Right lobe of liver (tissue), 6 donors: ENCODE measurements around the gene MCOLN3. TPM values are rescaled to one million over a fixed set of nuclear protein-coding genes. Genes with fewer than 3 reads are reported as not detected.
A peak's percentile ranks its signal among the peaks of the same experiment; 100 is the strongest.

Source experiments
- ATAC-seq, 4 donors: fragments of 200-7000 bp; cut with Tn5 transposase; one replicate each; pipeline ENCODE4 v1.9.1; 2020; ENCODE audit warnings: mild to moderate bottlenecking in 4 of 4, moderate library complexity in 4 of 4
- DNase-seq, 3 donors: peaks; one replicate each; pipeline ENCODE4 v3.0.0-alpha.2; 2020
- H3K27ac ChIP-seq, 3 donors: fragments of 200-600 bp; one replicate each; pipeline ENCODE4 v1.8.0; 2022
- H3K27me3 ChIP-seq, 2 donors: fragments of 200-600 bp; one replicate each; pipeline ENCODE4 v1.8.0; 2022
- H3K36me3 ChIP-seq, 4 donors: fragments of 200-600 bp; sonication (generic) in 1 of 4; one replicate each; pipeline versions ENCODE4 v1.5.1 to v1.8.0; 2017 to 2022; ENCODE audit warnings: control low read depth in 1 of 4
- H3K4me1 ChIP-seq, 4 donors: fragments of 200-600 bp; sonication (generic) in 1 of 4; one replicate each; pipeline versions ENCODE4 v1.5.1 to v1.8.0; 2017 to 2022; ENCODE audit warnings: control low read depth in 1 of 4
- H3K4me3 ChIP-seq, 3 donors: fragments of 200-600 bp; one replicate each; pipeline ENCODE4 v1.8.0; 2022
- H3K9me3 ChIP-seq, 4 donors: fragments of 200-600 bp; sonication (generic) in 1 of 4; one replicate each; pipeline versions ENCODE4 v1.5.1 to v1.8.0; 2017 to 2022; ENCODE audit warnings: control low read depth in 1 of 4
- CTCF ChIP-seq, 4 donors: fragments of 200-600 bp in 3 of 4; fragments of 450-650 bp in 1 of 4; IDR thresholded peaks; one replicate each; pipeline versions ENCODE4 v1.5.1 to v1.8.0; 2016 to 2022; ENCODE audit warnings: antibody characterized with exemption in 4 of 4, mild to moderate bottlenecking in 2 of 4
- POLR2A ChIP-seq: fragments of 450-650 bp; IDR thresholded peaks from one replicate; pipeline ENCODE4 v1.6.1; 2017; ENCODE audit warnings: antibody characterized with exemption, mild to moderate bottlenecking
- WGBS: methylation state at CpG from one replicate; pipeline ENCODE4 v1.1.6; 2018; ENCODE audit warnings: low coverage, low lambda C conversion rate; ENCODE audit not compliant: insufficient coverage; ENCODE audit errors: missing lambda C conversion rate; 5-methylcytosine and 5-hydroxymethylcytosine counted together
- intact Hi-C, 2 donors: fragments of 100-400 bp; cut with DNase I; formaldehyde crosslinking; loops; one replicate each; pipeline versions ENCODE4 v1.11.2 to v1.14.1; 2022
- total RNA-seq, 6 experiments: library from RNA; depleted of rRNA in 2 of 6; stranded (reverse); fragments of >200 nt in 2 of 6; fragmentation: NEBNext Ultra II Directional in 3 of 6; extraction: Animal tissue kit (Norgen Biotek cat#: 25700) in 3 of 6; gene quantifications; one replicate each; pipeline versions ENCODE4 v1.1.0 to v1.2.4, GENCODE V29; 2016 to 2023
- donor health status: DM: no; HTN: yes; CAD: no.
- donor health status: DM: no; HTN: no; CAD: no.
- donor health status: DM: no; HTN: no; CAD: no.
- donor health status: DM: no; HTN: yes; CAD: no.
- donor health status: DM: no; HTN: yes; CAD: no.

Gene MCOLN3
- total RNA-seq, 6 experiments from 2014 or later = 0.09 to 0.26 (median 0.15) TPM

- 89% methylated on average over 3 of the region's 3 CpGs for WGBS
- intact Hi-C loops = no loop called here
- no peaks in the 10 kb centered on the region for H3K4me1 ChIP-seq
- H3K9me3 ChIP-seq = no peaks in the 10 kb centered on the region
- DNase-seq (no peak), ATAC-seq (no peak)
- H3K4me3 ChIP-seq = no peak overlapping the region
- H3K27ac ChIP-seq = no peak overlapping the region
- H3K27me3 ChIP-seq = no peaks in the 10 kb centered on the region
- TF ChIP-seq POLR2A = no peak
- no peak for TF ChIP-seq CTCF (IDR thresholded peaks at IDR 0.05)
- no peaks in the 10 kb centered on the region for H3K36me3 ChIP-seq
Observed at GRCh38 chr1:85074365-85074964, 26.2 kb upstream of the MCOLN3 start.

- WGBS = 70% methylated on average over 3 of the region's 3 CpGs
- Histone ChIP-seq H3K9me3 (no peaks in the 10 kb centered on the region), H3K4me1 (no peaks in the 10 kb centered on the region), H3K27me3 (no peaks in the 10 kb centered on the region), H3K27ac (no peak overlapping the region), H3K36me3 (no peaks in the 10 kb centered on the region), H3K4me3 (no peak overlapping the region)
- no peak for ATAC-seq
- TF ChIP-seq CTCF (IDR thresholded peaks at IDR 0.05) (no peak), POLR2A (no peak)
- intact Hi-C loops = no loop called here
- DNase-seq = no peak
Observed at GRCh38 chr1:85070972-85071492, 22.7 kb upstream of the MCOLN3 start.

- H3K36me3 ChIP-seq = no peaks in the 10 kb centered on the region
- 89% methylated on average over 2 of the region's 2 CpGs for WGBS
- no peak overlapping the region for H3K4me3 ChIP-seq
- intact Hi-C loops = no loop called here
- no peak for DNase-seq
- H3K4me1 ChIP-seq = no peaks in the 10 kb centered on the region
- no peaks in the 10 kb centered on the region for H3K27me3 ChIP-seq
- H3K27ac ChIP-seq = no peak overlapping the region
- no peaks in the 10 kb centered on the region for H3K9me3 ChIP-seq
- TF ChIP-seq CTCF (IDR thresholded peaks at IDR 0.05) (no peak), POLR2A (no peak)
- ATAC-seq = no peak
Observed at GRCh38 chr1:85068846-85069245, 20.5 kb upstream of the MCOLN3 start.

GRCh38 chr1:85065550-85065949, 17.2 kb upstream of the MCOLN3 start:
- DNase-seq = no peak

GRCh38 chr1:85062425-85063026, 14.2 kb upstream of the MCOLN3 start:
- ATAC-seq = peak in 1 of 4 donors; percentile 9
- Histone ChIP-seq H3K36me3 (no peaks in the 10 kb centered on the region), H3K9me3 (no peaks in the 10 kb centered on the region), H3K27me3 (peaks cover 0 to 3% of the 10 kb centered on the region in 2 donors), H3K27ac (no peak overlapping the region), H3K4me3 (peak overlapping the region in 1 of 3 donors; percentile 47), H3K4me1 (no peaks in the 10 kb centered on the region)
- no peak for DNase-seq
- no peak for TF ChIP-seq CTCF (IDR thresholded peaks at IDR 0.05)
- TF ChIP-seq POLR2A = no peak
- 30% methylated on average over 7 of the region's 7 CpGs for WGBS
- intact Hi-C loops = no loop called here

More at GRCh38 chr1:85065550-85065949, 17.2 kb upstream of the MCOLN3 start:
- H3K27ac ChIP-seq = no peak overlapping the region
- WGBS = 86% methylated on average over 1 of the region's 1 CpG
- H3K9me3 ChIP-seq = no peaks in the 10 kb centered on the region
- TF ChIP-seq POLR2A = no peak
- no peak for ATAC-seq
- H3K27me3 ChIP-seq = no peaks in the 10 kb centered on the region
- no peaks in the 10 kb centered on the region for H3K36me3 ChIP-seq
- no peak overlapping the region for H3K4me3 ChIP-seq
- no peaks in the 10 kb centered on the region for H3K4me1 ChIP-seq
- intact Hi-C loops = no loop called here
